Suprapubic skin (tissue), 4 donors: ENCODE results near the gene DDX3Y. TPM values are rescaled to one million over a fixed set of nuclear protein-coding genes. Genes with fewer than 3 reads are reported as not detected.
A peak's percentile ranks its signal among the peaks of the same experiment; 100 is the strongest.

ENCODE experiments used
- DNase-seq, 2 donors: peaks; one replicate each; pipeline ENCODE4 v3.0.0-alpha.2; 2019; ENCODE audit warnings: low spot score in 2 of 2
- H3K27ac ChIP-seq: fragments of 200-600 bp; sonication (generic); one replicate; pipeline ENCODE4 v1.5.1; 2019
- H3K27me3 ChIP-seq: fragments of 200-600 bp; sonication (generic); one replicate; pipeline ENCODE4 v1.5.1; 2019
- H3K36me3 ChIP-seq: fragments of 200-600 bp; sonication (generic); one replicate; pipeline ENCODE4 v1.5.1; 2019
- H3K4me1 ChIP-seq: fragments of 200-600 bp; sonication (generic); one replicate; pipeline ENCODE4 v1.5.1; 2019
- H3K4me3 ChIP-seq: fragments of 200-600 bp; sonication (generic); one replicate; pipeline ENCODE4 v1.5.1; 2019; ENCODE audit warnings: mild to moderate bottlenecking
- H3K9me3 ChIP-seq: fragments of 200-600 bp; sonication (generic); one replicate; pipeline ENCODE4 v1.5.1; 2019
- CTCF ChIP-seq, 2 donors: fragments of 200-600 bp in 1 of 2; fragments of 450-650 bp in 1 of 2; sonication (generic) in 1 of 2; IDR thresholded peaks; one replicate each; pipeline ENCODE4 v1.5.1; 2016 to 2019; ENCODE audit warnings: antibody characterized with exemption in 2 of 2, mild to moderate bottlenecking in 1 of 2, moderate library complexity in 1 of 2
- EP300 ChIP-seq: sonication (generic); formaldehyde crosslinking; IDR thresholded peaks from one replicate; pipeline ENCODE4 v1.6.1; 2017; ENCODE audit warnings: antibody characterized with exemption
- POLR2A ChIP-seq, 2 donors: fragments of 450-650 bp; IDR thresholded peaks; one replicate each; pipeline ENCODE4 v1.6.1; 2017; ENCODE audit warnings: antibody characterized with exemption in 2 of 2, mild to moderate bottlenecking in 2 of 2, moderate library complexity in 2 of 2
- POLR2AphosphoS5 ChIP-seq, 3 donors: sonication (generic); formaldehyde crosslinking; IDR thresholded peaks; one replicate each; pipeline ENCODE4 v1.6.1; 2017; ENCODE audit warnings: antibody characterized with exemption in 3 of 3
- WGBS: methylation state at CpG from one replicate; pipeline ENCODE4 v1.1.5; 2018; 5-methylcytosine and 5-hydroxymethylcytosine counted together
- total RNA-seq, 4 donors: library from RNA; depleted of rRNA; stranded (reverse); fragments of >200 nt; gene quantifications; one replicate each; pipeline ENCODE4 v1.1.0, GENCODE V29; 2016

The DDX3Y gene
- total RNA-seq = 10 to 100 TPM in 2 of 4 donors, under 1 TPM in 2; 0.16 to 81.4 (median 28.0) TPM

- WGBS = no CpG with 5 or more reads among the region's 54 CpGs
- H3K4me3 ChIP-seq = peak within 1 kb of the TSS; percentile 64
- H3K36me3 ChIP-seq = no peaks in the 10 kb centered on the region
- peak in 1 of 2 donors; percentile 88 for DNase-seq
- no peaks in the 10 kb centered on the region for H3K9me3 ChIP-seq
- no peaks in the 10 kb centered on the region for H3K27me3 ChIP-seq
- peak within 1 kb of the TSS; percentile 96 for H3K27ac ChIP-seq
- TF ChIP-seq POLR2A (IDR thresholded peaks at IDR 0.05) = no peak
- TF ChIP-seq POLR2AphosphoS5 (IDR thresholded peaks at IDR 0.05) = peak in 2 of 3 donors; percentile 86 to 87
- H3K4me1 ChIP-seq = peaks cover 14% of the 10 kb centered on the region
These were observed at the start of gene DDX3Y for GRCh38 chrY:12904618-12905516. TSS of gene DDX3Y (plus strand) at chrY:12904868. CDS start at chrY:12904937, 69 bp downstream.

- Histone ChIP-seq H3K36me3 (peaks cover 27% of the 10 kb centered on the region), H3K27ac (no peak overlapping the region), H3K4me1 (no peaks in the 10 kb centered on the region), H3K27me3 (no peaks in the 10 kb centered on the region), H3K4me3 (no peak overlapping the region), H3K9me3 (no peaks in the 10 kb centered on the region)
- no peak for TF ChIP-seq CTCF (IDR thresholded peaks at IDR 0.05)
- TF ChIP-seq EP300 = no peak
- TF ChIP-seq POLR2AphosphoS5 (IDR thresholded peaks at IDR 0.05) = no peak
- no peak for TF ChIP-seq POLR2A (IDR thresholded peaks at IDR 0.05)
- no peak for DNase-seq
These were observed 48.8 kb upstream of the DDX3Y start for GRCh38 chrY:12855791-12856275.

GRCh38 chrY:12867960-12868359 is 36.7 kb upstream of the DDX3Y start:
- Histone ChIP-seq H3K27me3 (no peaks in the 10 kb centered on the region), H3K27ac (no peak overlapping the region), H3K4me1 (no peaks in the 10 kb centered on the region), H3K9me3 (no peaks in the 10 kb centered on the region), H3K36me3 (no peaks in the 10 kb centered on the region), H3K4me3 (no peak overlapping the region)
- TF ChIP-seq CTCF (IDR thresholded peaks at IDR 0.05) = no peak
- no peak for TF ChIP-seq POLR2AphosphoS5 (IDR thresholded peaks at IDR 0.05)
- TF ChIP-seq EP300 = no peak
- no peak for TF ChIP-seq POLR2A (IDR thresholded peaks at IDR 0.05)
- no peak for DNase-seq
- no CpG with 5 or more reads among the region's 2 CpGs for WGBS

DNA sequence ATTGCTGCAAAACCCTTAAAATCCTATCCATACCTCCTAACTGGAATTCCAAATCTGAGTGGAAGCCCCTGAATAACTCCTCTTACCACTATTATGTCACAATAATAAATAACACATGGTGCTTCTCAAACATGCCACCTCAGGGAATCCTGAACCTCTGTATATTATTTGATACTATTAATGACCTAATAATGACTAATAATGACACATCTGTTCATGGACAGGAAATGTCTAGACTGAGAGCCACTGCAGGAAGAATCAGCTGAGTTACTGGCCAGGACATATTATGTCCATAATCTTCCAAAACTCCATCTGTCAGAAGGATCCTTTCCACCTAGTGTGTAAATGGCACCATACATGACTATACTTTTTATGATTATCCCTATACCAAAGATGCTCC is 7.7 kb upstream of the DDX3Y start:
- H3K27me3 ChIP-seq = no peaks in the 10 kb centered on the region
- H3K27ac ChIP-seq = no peak overlapping the region
- H3K4me3 ChIP-seq = no peak overlapping the region
- H3K9me3 ChIP-seq = no peaks in the 10 kb centered on the region
- TF ChIP-seq POLR2A (IDR thresholded peaks at IDR 0.05) = no peak
- TF ChIP-seq POLR2AphosphoS5 (IDR thresholded peaks at IDR 0.05) = no peak
- TF ChIP-seq CTCF (IDR thresholded peaks at IDR 0.05) = no peak
- TF ChIP-seq EP300 = no peak
- no peak for DNase-seq
- no peaks in the 10 kb centered on the region for H3K36me3 ChIP-seq
- H3K4me1 ChIP-seq = no peaks in the 10 kb centered on the region

GRCh38 chrY:12898604-12899003 is 6.1 kb upstream of the DDX3Y start:
- Histone ChIP-seq H3K4me3 (no peak overlapping the region), H3K36me3 (no peaks in the 10 kb centered on the region), H3K9me3 (no peaks in the 10 kb centered on the region), H3K4me1 (no peaks in the 10 kb centered on the region), H3K27me3 (no peaks in the 10 kb centered on the region), H3K27ac (no peak overlapping the region)
- no peak for DNase-seq
- WGBS = no CpG with 5 or more reads among the region's 2 CpGs
- TF ChIP-seq POLR2AphosphoS5 (IDR thresholded peaks at IDR 0.05) (no peak), CTCF (IDR thresholded peaks at IDR 0.05) (no peak), EP300 (no peak)
